HG03565 (cell line): Measurements from ENCODE around the gene WNT11.
"Not testable (repeated sequence)": the region's sequence is repeated elsewhere in the genome, so short reads cannot be mapped to it uniquely, and the experiment has no call there.

Experiments
- ATAC-seq: cut with Tn5 transposase; IDR thresholded peaks from one replicate; pipeline ENCODE4 v1.9.1; 2021; ENCODE audit warnings: mild to moderate bottlenecking, moderate library complexity; ENCODE audit not compliant: unreplicated experiment

The WNT11 gene

DNA sequence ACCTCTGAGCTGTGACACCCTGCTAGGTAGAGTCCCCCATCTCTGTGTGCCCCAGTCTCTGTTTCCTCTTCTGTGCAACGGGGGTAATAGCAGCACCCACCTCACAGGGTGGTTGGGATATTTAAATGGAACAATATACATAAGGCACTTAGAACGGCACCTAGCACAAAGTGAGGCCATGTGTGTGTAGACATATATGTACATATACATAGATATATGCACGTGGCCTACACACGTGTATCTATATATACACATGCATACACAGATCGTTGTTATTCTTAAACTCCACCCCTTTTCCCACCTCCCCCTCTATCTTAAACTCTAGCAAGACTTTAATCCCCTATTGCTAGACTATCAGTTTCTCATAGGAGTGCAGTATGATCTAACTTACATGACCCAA lies 2.4 kb downstream of the WNT11 start:
- no peak for ATAC-seq

DNA sequence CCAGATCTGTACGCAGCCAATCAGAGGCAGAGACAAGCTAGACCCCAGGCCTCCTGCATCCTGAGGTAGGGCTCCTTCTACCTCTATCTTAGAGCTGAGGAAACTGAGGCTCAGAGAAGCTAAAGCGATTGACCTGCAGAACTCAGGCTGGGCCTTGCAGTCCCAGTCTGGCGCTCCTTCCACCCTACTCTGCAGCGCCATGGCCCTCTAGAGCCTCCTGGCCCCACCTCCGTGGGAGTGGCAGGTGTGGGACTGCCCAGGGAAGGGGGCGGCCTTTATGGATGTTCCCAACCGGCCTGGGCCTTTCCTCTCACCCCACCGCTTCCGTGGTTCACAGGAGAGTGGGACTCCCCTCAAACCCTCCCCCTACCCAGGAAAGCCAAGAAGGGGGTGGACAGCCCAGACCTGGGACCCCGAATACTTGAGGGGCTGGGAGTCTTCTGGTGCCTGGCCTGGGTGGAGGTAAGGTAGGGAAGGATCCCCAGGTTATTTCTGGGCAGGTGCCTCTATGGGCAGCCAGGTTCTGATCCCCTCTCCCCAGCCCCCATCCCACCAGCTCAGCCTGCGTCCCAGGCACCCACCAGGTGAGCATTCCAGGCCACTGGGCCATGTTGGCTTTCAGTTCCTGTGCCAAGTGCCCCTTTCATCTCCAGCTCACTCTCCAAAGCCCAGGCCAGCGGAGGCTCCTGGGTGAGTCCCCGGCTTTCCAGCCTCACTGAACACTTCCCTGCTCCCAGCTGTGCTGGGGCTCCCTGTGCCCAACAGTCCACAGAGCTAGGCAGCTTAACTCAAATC lies 3.0 kb downstream of the WNT11 start:
- no peak for ATAC-seq

DNA sequence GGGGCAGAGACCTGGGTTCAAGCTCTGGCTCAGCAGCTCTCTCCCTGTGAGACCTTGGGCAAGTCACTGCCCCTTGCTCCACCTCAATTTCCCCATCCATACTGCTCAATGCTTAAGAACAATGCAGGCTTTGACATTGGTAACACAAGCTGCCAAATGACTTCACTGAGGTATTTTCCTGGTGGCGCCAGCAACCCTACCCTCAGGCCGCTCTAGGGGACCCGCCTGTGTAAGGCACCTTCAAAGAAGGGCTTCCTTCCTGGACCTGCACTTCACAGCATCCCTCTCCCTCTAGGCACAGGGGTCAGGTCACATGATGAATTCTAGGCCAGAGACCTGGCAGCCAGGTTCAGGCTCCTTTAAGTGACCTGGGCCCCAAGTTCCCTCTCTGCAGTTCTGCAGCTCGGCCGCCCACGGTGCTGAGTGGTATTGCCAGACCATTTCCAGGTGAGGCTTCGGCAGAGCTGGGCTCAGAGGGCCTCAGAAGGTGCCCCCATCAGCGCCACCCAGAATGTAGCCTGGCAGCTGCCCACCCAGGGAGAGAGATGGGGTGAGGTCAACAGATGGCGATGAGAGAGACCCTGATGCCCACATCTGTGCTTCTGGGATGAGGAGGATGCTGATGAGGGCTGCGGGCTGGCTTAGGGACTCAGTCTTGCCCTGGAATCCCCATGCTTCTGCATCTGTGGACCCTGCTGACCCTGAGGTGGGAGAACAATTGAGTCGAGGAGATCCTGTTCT lies 4.5 kb downstream of the WNT11 start:
- ATAC-seq = no peak

DNA sequence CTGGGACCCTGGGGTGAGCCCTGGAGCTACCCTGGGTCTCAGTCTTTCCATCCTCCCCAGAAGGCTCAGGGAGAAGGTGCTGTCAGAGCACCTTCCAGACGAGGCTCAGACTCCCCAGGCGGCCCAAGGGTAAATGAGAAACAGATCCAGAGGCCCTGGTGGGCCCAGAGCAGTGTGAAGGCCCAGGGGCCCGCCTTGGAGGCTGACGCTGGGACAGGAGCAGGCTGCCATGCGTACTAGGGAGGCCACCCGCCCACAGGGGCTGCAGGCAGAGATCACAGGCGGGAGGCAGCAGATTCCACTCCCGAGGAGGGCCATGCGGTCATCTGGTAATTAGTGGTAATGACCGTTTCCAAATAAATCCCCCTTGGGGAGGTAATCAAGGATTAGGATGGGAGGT lies 5.2 kb downstream of the WNT11 start:
- no peak for ATAC-seq

DNA sequence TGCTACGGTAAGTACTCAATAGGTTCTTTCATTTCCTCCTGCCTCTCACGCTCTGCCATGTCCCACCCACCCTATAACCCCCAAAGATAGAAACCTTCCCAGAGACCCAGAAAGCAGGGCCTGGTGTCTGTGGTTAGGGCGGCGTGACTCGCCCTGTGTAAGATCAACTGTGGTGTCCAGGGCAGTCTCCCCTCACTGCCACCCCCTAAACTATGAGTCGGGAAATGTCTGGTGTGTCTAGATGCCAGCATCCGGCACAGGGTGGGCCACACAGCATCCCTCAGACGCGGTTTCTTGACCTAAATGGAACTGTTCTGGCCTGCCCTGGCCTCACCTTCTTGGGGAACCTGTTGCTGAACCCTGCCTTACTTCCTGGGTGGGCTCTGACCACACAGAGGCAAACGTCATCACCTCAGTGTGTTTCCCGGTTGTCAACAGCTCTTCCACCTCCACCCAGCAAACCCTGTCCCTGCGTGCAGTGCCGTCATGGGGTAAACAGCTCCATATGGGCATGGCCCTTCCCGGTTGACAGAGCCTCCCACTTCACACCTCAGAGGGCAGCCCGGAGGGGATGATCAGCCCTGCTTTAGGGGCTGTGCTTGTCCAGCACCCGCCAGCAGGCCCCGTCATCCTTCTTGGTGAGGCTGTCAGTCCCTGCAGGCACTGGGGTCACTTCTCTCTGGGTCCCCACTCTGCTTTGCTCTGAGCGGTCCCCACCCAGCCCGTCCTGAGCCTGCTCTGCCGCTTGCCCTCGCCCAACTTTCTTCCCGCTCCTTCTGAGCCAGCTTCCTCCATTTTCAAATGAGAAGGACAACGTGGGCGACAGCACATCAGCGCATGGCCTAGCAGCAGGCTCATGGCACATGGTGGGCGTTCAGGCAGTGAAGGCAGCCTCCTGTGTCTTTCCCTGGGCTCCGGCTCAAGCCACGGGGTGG lies 6.0 kb downstream of the WNT11 start:
- no peak for ATAC-seq

DNA sequence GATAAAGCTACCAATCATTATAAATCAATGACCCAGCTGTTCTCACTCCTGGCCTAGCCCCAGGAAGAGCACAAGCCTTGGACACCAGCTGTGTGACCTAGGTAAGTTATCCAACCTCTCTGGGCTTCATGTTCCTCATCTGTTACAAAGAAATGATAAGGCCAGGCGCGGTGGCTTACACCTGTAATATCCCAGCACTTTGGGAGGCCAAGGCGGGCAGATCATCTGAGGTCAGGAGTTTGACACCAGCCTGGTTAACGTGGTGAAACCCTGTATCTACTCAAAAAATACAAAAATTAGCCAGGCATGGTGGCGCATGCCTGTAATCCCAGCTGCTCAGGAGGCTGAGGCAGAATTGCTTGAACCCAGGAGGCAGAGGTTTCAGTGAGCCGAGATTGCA lies 7.6 kb downstream of the WNT11 start:
- not testable (repeated sequence) for ATAC-seq

DNA sequence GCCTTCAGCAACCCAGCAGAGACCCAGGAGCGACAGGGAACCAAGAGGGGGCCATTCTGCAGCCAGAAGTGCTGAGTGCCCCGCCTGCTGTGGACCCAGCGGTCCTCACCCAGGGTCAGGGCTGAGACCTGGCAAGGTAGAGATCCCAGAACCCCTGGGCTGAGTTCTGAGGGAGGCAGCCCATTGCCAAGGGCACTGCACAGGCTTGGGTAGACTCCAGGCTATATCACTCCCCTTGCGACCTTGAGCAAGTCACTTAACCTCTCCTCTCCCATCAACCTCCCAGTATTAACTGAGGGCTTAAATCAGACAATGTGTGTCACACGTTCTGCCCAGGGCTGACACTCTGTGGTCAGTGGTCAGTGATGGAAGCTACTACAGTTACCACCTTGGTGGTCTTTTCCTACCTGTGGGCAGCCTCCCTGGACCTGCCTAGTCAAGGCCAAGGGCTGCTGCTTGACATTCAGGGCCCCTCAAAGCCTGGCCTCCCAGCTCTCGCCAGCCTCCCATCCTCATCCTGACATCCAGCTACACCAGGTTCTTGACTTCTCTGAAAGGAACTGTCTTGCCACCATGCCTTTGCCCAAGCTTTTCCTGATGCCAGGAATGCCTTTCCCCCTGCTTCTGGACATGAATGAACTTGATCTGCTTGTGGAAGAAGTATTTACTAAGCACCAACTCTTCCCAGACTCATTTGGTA lies 8.2 kb downstream of the WNT11 start:
- no peak for ATAC-seq

DNA sequence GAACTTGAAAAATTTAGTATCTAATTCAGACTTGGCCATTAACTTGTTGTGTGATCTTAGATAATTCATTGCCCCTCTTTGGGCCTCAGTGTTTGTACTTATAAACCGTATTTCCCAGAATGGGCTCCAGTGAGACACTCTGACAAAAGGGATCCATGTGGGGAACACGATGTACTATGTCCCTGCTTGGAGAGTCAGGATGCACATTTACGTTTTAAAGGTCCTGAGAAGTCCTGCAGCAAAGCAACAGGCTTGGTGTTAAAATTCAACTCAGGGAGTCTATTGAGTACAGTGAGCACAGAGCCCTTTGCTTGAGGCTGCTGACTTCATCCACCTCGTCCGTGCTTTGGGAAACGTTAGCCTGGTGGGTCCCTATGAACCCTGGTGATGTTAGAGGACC lies 9.0 kb downstream of the WNT11 start:
- ATAC-seq = no peak

DNA sequence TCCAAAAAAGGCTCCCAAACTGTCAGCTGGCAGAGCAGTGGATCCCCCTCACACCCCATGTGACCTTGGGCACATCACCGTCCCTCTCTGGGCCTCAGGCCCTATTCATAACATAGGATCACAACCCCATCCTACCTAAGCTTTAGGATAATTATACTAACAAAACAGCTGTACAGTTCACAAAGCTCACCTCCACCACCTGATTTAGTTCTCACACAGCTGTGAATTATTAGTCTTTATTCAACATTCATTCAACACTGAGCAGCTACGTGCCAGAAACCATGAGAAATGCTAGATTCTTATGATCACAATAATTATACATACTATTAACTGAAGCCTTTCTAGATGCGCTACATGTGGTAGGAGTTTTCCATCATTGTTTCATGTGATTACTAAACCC lies 9.5 kb downstream of the WNT11 start:
- no peak for ATAC-seq

DNA sequence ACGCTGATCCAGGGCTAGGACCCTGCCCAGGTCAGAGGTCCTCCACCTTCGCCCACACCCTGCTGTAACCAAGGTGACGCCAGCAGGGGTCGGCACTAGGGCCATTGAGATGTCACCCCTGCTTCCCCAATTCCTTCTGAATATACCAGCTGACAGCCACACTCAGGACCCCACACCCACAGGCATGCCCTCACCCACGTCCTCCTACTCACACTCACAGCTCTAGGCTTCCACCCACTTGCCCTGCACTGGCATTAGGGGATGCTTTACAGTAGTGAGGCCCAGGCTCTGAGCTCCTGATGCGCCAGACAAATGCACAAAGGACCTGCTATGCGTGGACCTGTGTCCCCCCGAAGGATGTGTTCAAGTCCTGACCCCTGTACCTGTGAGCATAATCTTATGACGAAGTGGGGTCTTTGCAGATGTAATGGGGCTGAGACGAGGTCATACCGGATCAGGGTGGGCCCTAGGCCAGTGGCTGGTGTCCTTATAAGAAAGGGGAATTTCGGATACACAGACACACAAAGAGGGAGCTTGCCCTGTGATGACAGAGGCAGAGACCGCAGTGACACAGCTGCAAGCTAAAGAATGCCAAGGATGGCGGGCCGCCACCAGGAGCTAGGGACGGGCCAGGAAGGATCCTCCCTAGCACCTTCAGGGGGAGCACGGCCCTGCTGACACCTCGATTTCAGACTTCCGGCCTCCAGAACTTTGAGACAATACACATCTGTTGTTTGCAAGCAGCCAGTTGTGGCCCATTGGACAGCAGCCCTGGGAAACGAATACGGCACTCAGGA lies 11.2 kb downstream of the WNT11 start:
- ATAC-seq = no peak

DNA sequence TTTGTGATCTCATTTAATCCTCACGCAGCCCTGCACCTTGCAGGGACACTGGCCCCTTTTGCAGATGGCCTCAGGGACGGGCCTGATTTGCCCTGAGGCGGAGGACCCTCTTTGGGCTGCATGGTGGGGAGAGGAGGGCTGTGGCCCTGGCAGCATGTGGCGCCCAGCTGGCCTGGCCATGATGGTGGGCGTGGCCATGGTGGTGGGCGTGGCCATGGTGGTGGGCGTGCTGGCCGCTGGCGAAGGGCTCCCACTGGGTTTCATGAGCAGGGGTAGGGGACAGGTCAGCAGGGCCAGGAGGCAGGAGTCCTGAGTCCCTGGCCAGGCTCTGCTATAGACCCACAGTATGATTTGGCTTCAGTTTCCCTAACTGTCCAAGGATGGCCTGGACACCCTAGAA lies 13.1 kb downstream of the WNT11 start:
- ATAC-seq = no peak

DNA sequence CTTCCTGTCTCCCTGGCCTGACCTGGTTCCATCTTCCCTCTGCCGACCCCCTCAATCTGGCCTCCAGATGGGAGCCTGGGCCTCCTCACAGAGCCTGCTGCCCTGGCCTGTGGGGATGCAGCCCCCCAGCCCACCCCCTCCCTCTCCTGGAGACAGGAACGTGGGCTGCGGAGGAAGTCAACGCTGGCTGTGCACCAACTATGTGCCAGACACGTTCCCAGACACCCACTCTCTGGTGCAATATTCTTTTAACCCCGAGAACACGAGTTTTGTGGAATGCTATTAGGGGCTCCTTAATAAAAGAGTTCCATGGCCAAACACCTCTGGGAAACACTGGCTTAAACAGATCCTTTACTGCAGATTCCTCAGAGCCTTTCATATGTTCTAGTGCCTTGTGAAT lies 15.9 kb downstream of the WNT11 start:
- ATAC-seq = no peak

DNA sequence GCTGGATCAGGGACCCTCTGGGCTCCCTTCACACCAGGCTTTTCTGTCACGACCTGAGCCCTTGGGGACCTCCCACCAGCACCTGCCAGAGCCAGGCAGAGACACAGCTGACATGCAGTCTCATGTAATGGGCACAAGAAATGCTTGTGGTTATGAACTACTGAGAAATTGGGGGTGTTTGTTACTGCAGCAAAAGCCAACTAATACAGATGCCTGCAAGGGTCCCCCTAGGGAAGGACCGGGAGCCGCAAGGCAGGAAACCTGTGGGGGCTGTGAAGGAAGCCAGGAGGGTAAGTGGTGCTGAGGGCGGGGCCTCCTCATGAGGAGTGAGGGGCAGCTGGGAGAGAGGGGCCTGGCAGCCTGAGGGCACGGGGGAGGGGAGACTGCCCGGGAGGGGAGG lies 16.6 kb downstream of the WNT11 start:
- ATAC-seq = no peak

DNA sequence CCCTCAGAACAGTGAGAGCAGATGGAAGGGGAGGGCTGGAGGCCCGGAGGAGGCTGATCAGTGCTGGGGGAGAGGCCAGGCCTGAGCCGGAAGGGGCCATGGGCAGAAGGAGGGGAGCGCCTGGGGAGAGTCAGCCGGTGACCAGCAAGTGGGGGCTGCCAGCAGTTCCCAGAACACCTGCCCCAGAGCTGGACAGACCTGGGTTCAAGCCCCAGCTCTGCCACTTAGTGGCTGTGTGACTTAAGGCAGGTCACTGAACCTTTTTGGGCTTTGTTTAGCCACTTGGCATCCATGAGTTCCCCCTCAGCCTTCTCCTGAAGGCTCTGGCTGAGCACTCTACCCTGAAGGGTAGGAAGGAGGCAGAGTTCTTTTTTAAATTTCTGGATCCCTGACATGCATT lies 17.4 kb downstream of the WNT11 start:
- no peak for ATAC-seq

DNA sequence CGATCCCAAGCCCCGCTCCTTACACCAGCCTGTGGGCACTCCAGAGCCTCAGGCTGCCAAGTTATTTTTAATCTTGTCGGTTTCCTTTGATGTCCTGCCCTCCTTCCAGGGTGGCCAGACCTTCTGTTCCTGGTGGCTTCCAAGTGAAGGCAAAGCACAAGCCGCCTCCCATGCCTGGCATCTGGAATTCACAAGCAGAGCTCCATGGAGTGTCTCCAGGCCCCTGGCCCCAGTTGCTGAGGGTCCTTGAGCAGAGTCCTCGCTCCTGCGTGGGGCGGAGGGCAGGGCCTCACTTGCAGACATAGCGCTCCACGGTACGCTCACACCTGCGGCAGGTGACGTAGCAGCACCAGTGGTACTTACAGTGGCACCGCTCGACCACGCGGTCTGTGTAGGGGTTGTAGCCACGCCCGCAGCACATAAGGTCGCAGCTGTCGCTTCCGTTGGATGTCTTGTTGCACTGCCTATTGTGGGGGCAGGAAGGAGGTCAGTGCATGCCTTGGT lies 19.5 kb downstream of the WNT11 start:
- ATAC-seq = no peak

DNA sequence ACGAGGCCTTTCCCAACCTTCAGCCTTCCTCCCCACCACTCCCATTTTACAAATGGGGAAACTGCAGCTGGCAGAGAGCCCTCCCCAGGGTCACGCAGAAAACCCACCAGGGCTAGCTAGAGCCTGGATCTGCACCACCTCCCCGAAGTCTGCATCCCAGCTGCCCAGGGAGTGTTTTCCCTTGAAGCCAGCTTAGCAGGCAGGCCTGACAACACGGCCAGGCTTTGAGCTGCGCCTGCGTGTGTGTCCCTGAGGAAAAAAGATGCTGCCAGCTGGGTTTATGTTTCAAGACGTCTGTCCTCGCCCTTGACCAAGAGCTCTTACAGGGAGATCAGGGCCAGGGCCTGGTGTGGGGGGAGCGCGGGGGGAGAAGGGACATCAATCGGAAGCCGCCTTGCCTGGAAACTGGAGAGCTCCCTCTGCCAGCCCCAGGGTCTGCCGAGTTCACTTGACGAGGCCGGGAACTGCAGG lies 20.3 kb downstream of the WNT11 start:
- ATAC-seq = no peak

DNA sequence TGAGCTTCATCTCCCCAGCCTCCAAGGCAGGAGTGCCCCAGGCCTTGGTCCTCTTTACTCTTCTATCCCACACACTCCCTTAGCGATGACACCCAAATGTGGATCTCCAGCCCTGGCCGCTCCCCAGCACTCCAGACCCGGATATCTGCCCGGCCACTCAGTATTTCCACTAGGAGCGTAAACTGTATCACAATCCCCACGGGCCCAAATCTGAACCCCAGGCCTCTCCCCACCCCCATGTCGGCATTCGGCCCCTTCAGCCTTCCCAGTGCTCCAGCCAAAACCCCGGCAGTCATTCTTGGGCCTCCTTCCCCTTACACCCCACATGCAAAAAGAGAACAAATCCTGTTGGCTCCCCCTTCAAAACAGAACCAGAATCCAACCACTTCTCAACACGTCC lies 20.8 kb downstream of the WNT11 start:
- ATAC-seq = no peak

DNA sequence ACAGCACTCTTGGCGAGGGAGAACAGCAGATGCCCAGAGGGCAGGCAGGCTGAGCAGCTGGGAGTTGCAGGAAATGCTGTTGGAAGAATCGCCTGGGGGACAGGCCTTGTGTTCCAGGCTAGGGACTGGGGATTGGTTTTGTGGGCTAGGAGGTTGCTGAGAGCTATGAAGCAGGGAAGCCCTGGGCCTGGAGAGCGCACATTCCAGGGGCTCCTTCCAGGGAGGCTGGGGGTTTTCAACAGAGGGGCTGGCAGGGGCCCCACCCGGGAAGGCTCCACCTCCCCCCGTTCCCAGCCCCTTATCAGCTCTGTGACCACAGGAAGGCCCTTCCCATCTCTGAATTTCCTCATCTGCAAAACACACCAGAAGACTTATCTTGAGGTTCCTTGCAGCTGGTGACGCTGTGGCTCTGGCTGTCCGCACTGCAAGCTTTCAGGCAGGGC lies 21.7 kb downstream of the WNT11 start:
- no peak for ATAC-seq

DNA sequence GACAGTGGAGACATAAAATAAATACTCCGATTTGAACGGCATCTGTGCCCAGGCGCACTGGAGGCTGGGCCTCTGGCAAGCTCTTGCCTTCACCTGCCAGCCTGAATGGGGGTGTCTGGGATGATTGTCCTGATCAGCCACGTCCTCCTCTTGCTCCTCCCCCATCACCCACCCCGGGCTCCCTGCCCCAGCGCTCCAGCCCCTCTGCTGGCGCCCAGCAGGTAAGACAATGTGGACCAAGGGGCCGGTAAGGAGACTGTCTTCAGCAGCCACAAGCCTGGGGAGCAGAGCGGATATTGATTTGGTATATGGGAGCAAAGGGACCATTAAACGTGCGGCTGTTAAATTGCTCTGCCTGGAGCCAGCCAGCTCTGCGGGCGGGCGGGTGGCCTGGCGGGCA lies 24.9 kb downstream of the WNT11 start:
- no peak for ATAC-seq

DNA sequence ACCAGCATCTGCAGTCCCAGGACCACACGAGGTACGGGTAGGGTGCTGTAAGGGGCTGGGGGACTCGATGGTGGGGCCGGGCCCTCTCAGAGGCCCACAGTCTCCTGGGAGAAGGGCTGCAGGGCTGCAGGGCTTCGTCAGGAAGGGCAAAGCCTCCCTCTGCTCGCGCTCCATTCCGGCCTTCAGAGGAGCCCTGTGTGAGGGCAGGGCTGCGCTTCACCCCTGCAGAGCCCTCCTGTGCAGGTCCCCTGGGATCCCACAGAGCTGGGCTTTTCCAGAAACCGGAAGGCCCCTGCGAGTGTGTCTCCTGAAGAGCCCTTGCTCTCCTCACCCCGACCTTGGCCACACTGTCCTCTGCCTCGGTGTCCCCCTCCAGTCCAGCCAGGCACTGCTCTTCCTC lies 27.2 kb downstream of the WNT11 start:
- ATAC-seq = no peak
